HL-60/S4 treated with phorbol 12-myristate 13-acetate at 8.2 ng/mL for 4 days and 3 days (cell line): ENCODE data around the gene SPHK1.
"Not testable (repeated sequence)": the region's sequence is repeated elsewhere in the genome, so short reads cannot be mapped to it uniquely, and the experiment has no call there.

Source experiments
- in situ Hi-C: fragments of 300-500 bp; cut with MboI; formaldehyde crosslinking; loops from 2 replicates; pipeline ENCODE4 v1.15.0; 2022; ENCODE audit warnings: low sequenced_read_pairs

Gene SPHK1

GRCh38 chr17:76384222-76384986, at the start of gene SPHK1:
Gene SPHK1 (plus strand): TSS chr17:76384609. CDS start chr17:76385645, 1,036 bp downstream.
- in situ Hi-C loops = no loop called here

- in situ Hi-C loops = no loop called here
Measured at GRCh38 chr17:76335716-76336381, 48.6 kb upstream of the SPHK1 start.

GRCh38 chr17:76336756-76337412, 47.5 kb upstream of the SPHK1 start:
- in situ Hi-C loops = no loop called here

GRCh38 chr17:76337413-76337777, 47.0 kb upstream of the SPHK1 start:
- in situ Hi-C loops = no loop called here

GRCh38 chr17:76341301-76341700, 43.1 kb upstream of the SPHK1 start:
- in situ Hi-C loops = no loop called here

GRCh38 chr17:76343106-76343505, 41.3 kb upstream of the SPHK1 start:
- in situ Hi-C loops = no loop called here

- in situ Hi-C loops = no loop called here
Measured at GRCh38 chr17:76345377-76345974, 38.9 kb upstream of the SPHK1 start.

GRCh38 chr17:76346936-76347335, 37.5 kb upstream of the SPHK1 start:
- in situ Hi-C loops = not testable (repeated sequence)

GRCh38 chr17:76350463-76350862, 33.9 kb upstream of the SPHK1 start:
- in situ Hi-C loops = no loop called here

- in situ Hi-C loops = no loop called here
Measured at GRCh38 chr17:76351526-76352071, 32.8 kb upstream of the SPHK1 start.

- in situ Hi-C loops = no loop called here
Measured at GRCh38 chr17:76353004-76353598, 31.3 kb upstream of the SPHK1 start.

GRCh38 chr17:76353599-76354316, 30.7 kb upstream of the SPHK1 start, which contains the start of gene PRPSAP1:
Gene PRPSAP1 (minus strand): TSS chr17:76353916. CDS start chr17:76353703, 213 bp downstream.
- in situ Hi-C loops = no loop called here

- in situ Hi-C loops = no loop called here
Measured at GRCh38 chr17:76354317-76354729, 30.1 kb upstream of the SPHK1 start.

- in situ Hi-C loops = no loop called here
Measured at GRCh38 chr17:76354747-76355310, 29.6 kb upstream of the SPHK1 start.

- in situ Hi-C loops = no loop called here
Measured at GRCh38 chr17:76356803-76357456, 27.5 kb upstream of the SPHK1 start.

GRCh38 chr17:76357597-76358158, 26.7 kb upstream of the SPHK1 start:
- in situ Hi-C loops = no loop called here

- in situ Hi-C loops = no loop called here
Measured at GRCh38 chr17:76359375-76359774, 25.0 kb upstream of the SPHK1 start.

- in situ Hi-C loops = not testable (repeated sequence)
Measured at GRCh38 chr17:76359776-76360175, 24.6 kb upstream of the SPHK1 start.

- in situ Hi-C loops = no loop called here
Measured at GRCh38 chr17:76360461-76360860, 23.9 kb upstream of the SPHK1 start.
